ENCODE measurements around the gene MSL3B.

The MSL3B gene

DNA sequence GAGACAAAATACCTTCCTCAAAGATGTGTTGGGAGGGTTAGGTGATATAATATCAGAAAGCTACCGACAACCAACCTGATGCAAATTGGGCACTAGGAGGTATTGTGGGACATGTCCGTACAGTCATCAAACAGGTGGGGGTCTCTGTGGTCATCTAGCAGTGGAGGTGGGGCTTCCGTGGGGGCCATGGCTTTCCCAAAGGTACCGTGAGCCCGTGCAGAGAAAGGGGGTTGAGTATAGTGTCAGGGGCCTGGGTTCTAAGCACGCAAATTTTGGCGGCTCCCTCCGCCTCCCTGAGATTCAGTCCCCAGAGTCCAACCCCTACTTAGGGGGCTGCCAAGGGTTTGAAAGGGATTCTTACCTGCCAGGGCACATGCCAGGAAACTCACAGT is 46.5 kb downstream of the MSL3B start:
- Histone ChIP-seq H3K27ac (ENCODE audit: low read depth, low read length, poor library complexity, severe bottlenecking) (no peak overlapping the region), H3K36me3 (ENCODE audit: insufficient read depth, low read length, poor library complexity, severe bottlenecking) (no peaks in the 10 kb centered on the region), H3K4me3 (ENCODE audit: low read depth, low read length, poor library complexity, severe bottlenecking) (no peak overlapping the region), H3K4me1 (ENCODE audit: insufficient read depth, low read length, poor library complexity, severe bottlenecking) (no peaks in the 10 kb centered on the region), H3K9me3 (ENCODE audit: low read depth, low read length, poor library complexity, severe bottlenecking) (no peaks in the 10 kb centered on the region), H3K27me3 (replicated peaks; ENCODE audit: insufficient read depth, low read depth, low read length, poor library complexity) (no peaks in the 10 kb centered on the region)
- POLR2A ChIA-PET (ENCODE audit: low non-redundant PET): no interaction called here
- no TSS peak for BruUV-seq (replicated peaks)
- CTCF ChIA-PET: interaction anchor here (0.6 kb wide), 1 partner anchor 11 kb away, joined by 14 read pairs; no protein-coding TSS in a partner anchor
- no peak for DNase-seq (ENCODE audit: low spot score)
- intact Hi-C loops (cut with micrococcal nuclease; ENCODE audit: unreplicated experiment): no loop called here
- TF ChIP-seq EZH2 (IDR thresholded peaks at IDR 0.05; ENCODE audit: borderline replicate concordance, low read depth, low read length, poor library complexity, severe bottlenecking): no peak
- TF ChIP-seq, protein P1, sequence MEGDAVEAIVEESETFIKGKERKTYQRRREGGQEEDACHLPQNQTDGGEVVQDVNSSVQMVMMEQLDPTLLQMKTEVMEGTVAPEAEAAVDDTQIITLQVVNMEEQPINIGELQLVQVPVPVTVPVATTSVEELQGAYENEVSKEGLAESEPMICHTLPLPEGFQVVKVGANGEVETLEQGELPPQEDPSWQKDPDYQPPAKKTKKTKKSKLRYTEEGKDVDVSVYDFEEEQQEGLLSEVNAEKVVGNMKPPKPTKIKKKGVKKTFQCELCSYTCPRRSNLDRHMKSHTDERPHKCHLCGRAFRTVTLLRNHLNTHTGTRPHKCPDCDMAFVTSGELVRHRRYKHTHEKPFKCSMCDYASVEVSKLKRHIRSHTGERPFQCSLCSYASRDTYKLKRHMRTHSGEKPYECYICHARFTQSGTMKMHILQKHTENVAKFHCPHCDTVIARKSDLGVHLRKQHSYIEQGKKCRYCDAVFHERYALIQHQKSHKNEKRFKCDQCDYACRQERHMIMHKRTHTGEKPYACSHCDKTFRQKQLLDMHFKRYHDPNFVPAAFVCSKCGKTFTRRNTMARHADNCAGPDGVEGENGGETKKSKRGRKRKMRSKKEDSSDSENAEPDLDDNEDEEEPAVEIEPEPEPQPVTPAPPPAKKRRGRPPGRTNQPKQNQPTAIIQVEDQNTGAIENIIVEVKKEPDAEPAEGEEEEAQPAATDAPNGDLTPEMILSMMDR (conservative IDR thresholded peaks at IDR 0.05; ENCODE audit: low read depth, low read length): no peak

DNA sequence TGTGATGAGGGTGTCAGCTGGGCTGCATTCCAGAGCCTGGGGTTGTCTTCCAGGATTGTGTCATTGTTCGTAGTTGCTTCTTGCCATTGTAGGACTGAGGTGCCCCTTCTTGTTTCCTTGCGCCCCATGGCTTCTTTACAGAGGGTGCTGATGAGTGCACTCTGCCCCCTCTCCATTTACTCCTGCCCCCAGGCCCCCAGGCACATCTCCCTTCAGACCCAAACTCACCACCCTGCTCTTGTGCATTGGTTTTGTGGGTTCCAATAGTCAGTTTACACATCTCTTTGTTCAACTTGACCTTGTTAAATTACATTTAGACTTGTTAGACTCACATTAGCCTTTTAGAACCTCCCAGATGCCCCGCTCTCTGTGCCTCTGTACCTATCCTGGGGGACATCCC is 47.0 kb downstream of the MSL3B start:
- intact Hi-C loops (cut with micrococcal nuclease; ENCODE audit: unreplicated experiment): no loop called here
- Histone ChIP-seq H3K27ac (ENCODE audit: low read depth, low read length, poor library complexity, severe bottlenecking) (no peak overlapping the region), H3K4me3 (ENCODE audit: low read depth, low read length, poor library complexity, severe bottlenecking) (no peak overlapping the region), H3K4me1 (ENCODE audit: insufficient read depth, low read length, poor library complexity, severe bottlenecking) (no peaks in the 10 kb centered on the region), H3K27me3 (replicated peaks; ENCODE audit: insufficient read depth, low read depth, low read length, poor library complexity) (no peaks in the 10 kb centered on the region), H3K9me3 (ENCODE audit: low read depth, low read length, poor library complexity, severe bottlenecking) (no peaks in the 10 kb centered on the region), H3K36me3 (ENCODE audit: insufficient read depth, low read length, poor library complexity, severe bottlenecking) (no peaks in the 10 kb centered on the region)
- CTCF ChIA-PET: no interaction called here
- POLR2A ChIA-PET (ENCODE audit: low non-redundant PET): no interaction called here
- no TSS peak for BruUV-seq (replicated peaks)
- no peak for TF ChIP-seq EZH2 (IDR thresholded peaks at IDR 0.05; ENCODE audit: borderline replicate concordance, low read depth, low read length, poor library complexity, severe bottlenecking)
- TF ChIP-seq, protein P1 (conservative IDR thresholded peaks at IDR 0.05; ENCODE audit: low read depth, low read length): no peak
- no peak for DNase-seq (ENCODE audit: low spot score)

DNA sequence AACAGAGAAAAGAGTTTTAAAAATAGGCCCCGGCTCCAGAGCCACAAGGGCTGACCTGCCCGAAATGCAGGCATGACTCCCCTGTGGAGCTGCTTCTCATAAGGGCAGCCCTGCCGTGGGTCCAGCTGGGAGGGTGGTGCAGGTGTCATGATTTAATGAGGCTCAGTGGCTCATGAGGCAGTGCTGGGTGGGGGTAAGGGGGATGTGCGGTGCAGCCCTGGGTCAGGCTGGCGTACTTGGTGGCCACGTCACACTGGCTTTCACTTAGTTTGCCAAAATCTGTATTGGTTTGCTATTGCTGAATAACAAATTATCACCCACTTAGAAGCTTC is 47.4 kb downstream of the MSL3B start:
- no peak for DNase-seq (ENCODE audit: low spot score)
- ChIA-PET POLR2A (ENCODE audit: low non-redundant PET) (no interaction called here), CTCF (no interaction called here)
- Histone ChIP-seq H3K4me3 (ENCODE audit: low read depth, low read length, poor library complexity, severe bottlenecking) (no peak overlapping the region), H3K27me3 (replicated peaks; ENCODE audit: insufficient read depth, low read depth, low read length, poor library complexity) (no peaks in the 10 kb centered on the region), H3K9me3 (ENCODE audit: low read depth, low read length, poor library complexity, severe bottlenecking) (no peaks in the 10 kb centered on the region), H3K36me3 (ENCODE audit: insufficient read depth, low read length, poor library complexity, severe bottlenecking) (no peaks in the 10 kb centered on the region), H3K4me1 (ENCODE audit: insufficient read depth, low read length, poor library complexity, severe bottlenecking) (no peaks in the 10 kb centered on the region), H3K27ac (ENCODE audit: low read depth, low read length, poor library complexity, severe bottlenecking) (no peak overlapping the region)
- TF ChIP-seq, protein P1 (conservative IDR thresholded peaks at IDR 0.05; ENCODE audit: low read depth, low read length): no peak
- TF ChIP-seq EZH2 (IDR thresholded peaks at IDR 0.05; ENCODE audit: borderline replicate concordance, low read depth, low read length, poor library complexity, severe bottlenecking): no peak
- intact Hi-C loops (cut with micrococcal nuclease; ENCODE audit: unreplicated experiment): no loop called here
- BruUV-seq (replicated peaks): no TSS peak
